SK-N-MC (cell line): ENCODE data around the gene CACNG1.

ENCODE experiments used
- DNase-seq: peaks from one replicate; pipeline ENCODE4 v3.0.0-alpha.2; 2011; ENCODE audit warnings: low read depth, low spot score
- H3K27ac ChIP-seq: fragments of 200-600 bp; sonication (generic); 2 replicates; pipeline ENCODE4 v1.5.1; 2016; ENCODE audit warnings: mixed run types
- H3K36me3 ChIP-seq: fragments of 200-600 bp; sonication (generic); 2 replicates; pipeline ENCODE4 v1.6.1; 2017; ENCODE audit warnings: antibody characterized with exemption, low read length, mixed read lengths; ENCODE audit not compliant: insufficient read depth
- H3K4me3 ChIP-seq: fragments of 200-600 bp; sonication (generic); 2 replicates; pipeline ENCODE4 v1.5.1; 2016
- H3K9ac ChIP-seq: fragments of 200-600 bp; sonication (generic); 2 replicates; pipeline ENCODE4 v1.8.0; 2017; ENCODE audit warnings: mixed run types, mixed read lengths; ENCODE audit not compliant: insufficient read length
- H3K9me3 ChIP-seq: fragments of 200-600 bp; sonication (generic); 2 replicates; pipeline ENCODE4 v1.6.1; 2017; ENCODE audit warnings: low read depth, mild to moderate bottlenecking, antibody characterized with exemption, low read length, moderate library complexity, mixed read lengths
- EZH2 ChIP-seq: fragments of 200-600 bp; sonication (generic); IDR thresholded peaks from one replicate; pipeline ENCODE4 v1.6.1; 2017; ENCODE audit warnings: antibody characterized with exemption
- FOXP2 ChIP-seq: optimal IDR thresholded peaks from 2 replicates; pipeline ENCODE3; 2011; ENCODE audit warnings: mild to moderate bottlenecking, moderate library complexity; ENCODE audit not compliant: insufficient read depth; ENCODE audit errors: extremely low read length, control extremely low read depth
- POLR2AphosphoS5 ChIP-seq: IDR thresholded peaks from 2 replicates; pipeline ENCODE4 v1.6.1; 2012; ENCODE audit warnings: mild to moderate bottlenecking, low read depth, low read length, borderline replicate concordance

The CACNG1 gene

GRCh38 chr17:67056746-67057490 is 12.6 kb downstream of the CACNG1 start:
- Histone ChIP-seq H3K27ac (no peak overlapping the region), H3K4me3 (no peak overlapping the region)
- TF ChIP-seq EZH2 (no peak), FOXP2 (no peak), POLR2AphosphoS5 (no peak)

GRCh38 chr17:67058036-67058435 is 13.7 kb downstream of the CACNG1 start:
- H3K4me3 ChIP-seq, result no peak overlapping the region
- no peak for DNase-seq
- TF ChIP-seq EZH2 (no peak), POLR2AphosphoS5 (no peak), FOXP2 (no peak)
- H3K9me3 ChIP-seq, result no peaks in the 10 kb centered on the region
- no peaks in the 10 kb centered on the region for H3K36me3 ChIP-seq
- H3K9ac ChIP-seq, result no peak overlapping the region
- no peak overlapping the region for H3K27ac ChIP-seq

More at GRCh38 chr17:67056746-67057490, 12.6 kb downstream of the CACNG1 start:
- Histone ChIP-seq H3K9me3 (no peaks in the 10 kb centered on the region), H3K36me3 (no peaks in the 10 kb centered on the region), H3K9ac (no peak overlapping the region)
- no peak for DNase-seq

- Histone ChIP-seq H3K4me3 (no peak overlapping the region), H3K9ac (no peak overlapping the region), H3K36me3 (no peaks in the 10 kb centered on the region), H3K9me3 (no peaks in the 10 kb centered on the region), H3K27ac (no peak overlapping the region)
- no peak for DNase-seq
- TF ChIP-seq POLR2AphosphoS5, result no peak
- TF ChIP-seq FOXP2, result no peak
- no peak for TF ChIP-seq EZH2
Observed at GRCh38 chr17:67059372-67059771, 15.0 kb downstream of the CACNG1 start.

- Histone ChIP-seq H3K4me3 (no peak overlapping the region), H3K9me3 (no peaks in the 10 kb centered on the region), H3K9ac (no peak overlapping the region), H3K36me3 (no peaks in the 10 kb centered on the region), H3K27ac (no peak overlapping the region)
- DNase-seq, result no peak
- TF ChIP-seq EZH2, result no peak
- TF ChIP-seq FOXP2, result no peak
- no peak for TF ChIP-seq POLR2AphosphoS5
Observed at GRCh38 chr17:67063141-67063540, 18.8 kb downstream of the CACNG1 start.

GRCh38 chr17:67066717-67067116 is 22.4 kb downstream of the CACNG1 start:
- Histone ChIP-seq H3K36me3 (no peaks in the 10 kb centered on the region), H3K9ac (no peak overlapping the region), H3K9me3 (no peaks in the 10 kb centered on the region), H3K4me3 (no peak overlapping the region), H3K27ac (no peak overlapping the region)
- TF ChIP-seq EZH2, result no peak
- TF ChIP-seq FOXP2, result no peak
- no peak for TF ChIP-seq POLR2AphosphoS5
- DNase-seq, result no peak

- Histone ChIP-seq H3K27ac (no peak overlapping the region), H3K4me3 (no peak overlapping the region), H3K36me3 (no peaks in the 10 kb centered on the region; the same call in none of the 2 replicates), H3K9ac (no peak overlapping the region), H3K9me3 (no peaks in the 10 kb centered on the region)
- TF ChIP-seq EZH2 (no peak), POLR2AphosphoS5 (no peak), FOXP2 (no peak)
- DNase-seq, result no peak
Observed at GRCh38 chr17:67067571-67068482, 23.5 kb downstream of the CACNG1 start.

- Histone ChIP-seq H3K4me3 (no peak overlapping the region), H3K27ac (no peak overlapping the region), H3K9me3 (no peaks in the 10 kb centered on the region), H3K36me3 (peaks cover 3% of the 10 kb centered on the region), H3K9ac (no peak overlapping the region)
- DNase-seq, result no peak
- TF ChIP-seq EZH2, result no peak
- no peak for TF ChIP-seq FOXP2
- TF ChIP-seq POLR2AphosphoS5, result no peak
Observed at GRCh38 chr17:67068999-67069398, 24.6 kb downstream of the CACNG1 start.

GRCh38 chr17:67069603-67070136 is 25.3 kb downstream of the CACNG1 start:
- TF ChIP-seq EZH2 (no peak), POLR2AphosphoS5 (no peak), FOXP2 (no peak)
- H3K9me3 ChIP-seq, result no peaks in the 10 kb centered on the region
- DNase-seq, result no peak

GRCh38 chr17:67071595-67071994 is 27.2 kb downstream of the CACNG1 start:
- DNase-seq, result no peak
- Histone ChIP-seq H3K4me3 (no peak overlapping the region), H3K36me3 (peaks cover 3% of the 10 kb centered on the region), H3K27ac (no peak overlapping the region), H3K9me3 (no peaks in the 10 kb centered on the region), H3K9ac (no peak overlapping the region)
- no peak for TF ChIP-seq EZH2
- no peak for TF ChIP-seq POLR2AphosphoS5
- no peak for TF ChIP-seq FOXP2

More at GRCh38 chr17:67069603-67070136, 25.3 kb downstream of the CACNG1 start:
- H3K36me3 ChIP-seq, result peaks cover 3% of the 10 kb centered on the region
- H3K27ac ChIP-seq, result no peak overlapping the region
- no peak overlapping the region for H3K9ac ChIP-seq
- H3K4me3 ChIP-seq, result no peak overlapping the region
